Kidney epithelial cell (primary cell): ENCODE results near the gene GBA3. TPM values are rescaled to one million over a fixed set of nuclear protein-coding genes. Genes with fewer than 3 reads are reported as not detected.

Experiments
- DNase-seq: peaks from one replicate; pipeline ENCODE4 v3.0.0-alpha.2; 2010; ENCODE audit warnings: low read depth
- H3K27me3 ChIP-seq: 2 replicates; pipeline ENCODE4 v1.6.0; 2011; ENCODE audit warnings: low read length; ENCODE audit not compliant: control insufficient read depth, insufficient read depth
- H3K36me3 ChIP-seq: 2 replicates; pipeline ENCODE4 v1.5.1; 2011; ENCODE audit warnings: low read length; ENCODE audit not compliant: control insufficient read depth, insufficient read depth
- H3K4me3 ChIP-seq: 2 replicates; pipeline ENCODE4 v1.5.1; 2011; ENCODE audit warnings: low read depth, mild to moderate bottlenecking, control low read depth, low read length
- CTCF ChIP-seq: IDR thresholded peaks from 2 replicates; pipeline ENCODE4 v1.5.1; 2011; ENCODE audit warnings: mild to moderate bottlenecking, moderate library complexity, low read length, control low read depth, inconsistent platforms; ENCODE audit not compliant: insufficient read depth, poor library complexity, severe bottlenecking
- total RNA-seq: library from RNA; depleted of rRNA; stranded (reverse); fragments of >200 nt; gene quantifications from 2 replicates; pipeline ENCODE4 v1.2.3, GENCODE V29; 2015

GBA3 gene
- total RNA-seq, 1 donor from 2014 or later: not detected

GRCh38 chr4:22736912-22737311, 44.2 kb downstream of the GBA3 start:
- Histone ChIP-seq H3K4me3 (no peak overlapping the region), H3K36me3 (no peaks in the 10 kb centered on the region), H3K27me3 (no peaks in the 10 kb centered on the region)
- TF ChIP-seq CTCF: no peak
- no peak for DNase-seq

GRCh38 chr4:22739968-22740367, 47.2 kb downstream of the GBA3 start:
- peak; percentile 68 for DNase-seq
- Histone ChIP-seq H3K27me3 (no peaks in the 10 kb centered on the region), H3K36me3 (no peaks in the 10 kb centered on the region), H3K4me3 (no peak overlapping the region)
- TF ChIP-seq CTCF: no peak

- H3K4me3 ChIP-seq: no peak overlapping the region
- no peak for DNase-seq
- H3K27me3 ChIP-seq: no peaks in the 10 kb centered on the region
- H3K36me3 ChIP-seq: no peaks in the 10 kb centered on the region
- no peak for TF ChIP-seq CTCF
These were observed 49.0 kb downstream of the GBA3 start for GRCh38 chr4:22741744-22742143.

- H3K36me3 ChIP-seq: no peaks in the 10 kb centered on the region
- DNase-seq: no peak
- no peaks in the 10 kb centered on the region for H3K27me3 ChIP-seq
- H3K4me3 ChIP-seq: no peak overlapping the region
- no peak for TF ChIP-seq CTCF
These were observed 50.6 kb downstream of the GBA3 start for GRCh38 chr4:22743290-22743689.

- Histone ChIP-seq H3K27me3 (no peaks in the 10 kb centered on the region), H3K36me3 (no peaks in the 10 kb centered on the region), H3K4me3 (no peak overlapping the region)
- no peak for TF ChIP-seq CTCF
- DNase-seq: no peak
These were observed 51.8 kb downstream of the GBA3 start for GRCh38 chr4:22744478-22745062.

GRCh38 chr4:22745234-22745633, 52.5 kb downstream of the GBA3 start:
- no peak for TF ChIP-seq CTCF
- H3K27me3 ChIP-seq: no peaks in the 10 kb centered on the region
- DNase-seq: no peak

More at GRCh38 chr4:22745234-22745633, 52.5 kb downstream of the GBA3 start:
- Histone ChIP-seq H3K4me3 (no peak overlapping the region), H3K36me3 (no peaks in the 10 kb centered on the region)
